ENCODE measurements around the gene RPS6KA3. TPM values are rescaled to one million over a fixed set of nuclear protein-coding genes. Genes with fewer than 3 reads are reported as not detected.

The RPS6KA3 gene
- total RNA-seq, 1 experiment from 2014 or later: 31.9 TPM

DNA sequence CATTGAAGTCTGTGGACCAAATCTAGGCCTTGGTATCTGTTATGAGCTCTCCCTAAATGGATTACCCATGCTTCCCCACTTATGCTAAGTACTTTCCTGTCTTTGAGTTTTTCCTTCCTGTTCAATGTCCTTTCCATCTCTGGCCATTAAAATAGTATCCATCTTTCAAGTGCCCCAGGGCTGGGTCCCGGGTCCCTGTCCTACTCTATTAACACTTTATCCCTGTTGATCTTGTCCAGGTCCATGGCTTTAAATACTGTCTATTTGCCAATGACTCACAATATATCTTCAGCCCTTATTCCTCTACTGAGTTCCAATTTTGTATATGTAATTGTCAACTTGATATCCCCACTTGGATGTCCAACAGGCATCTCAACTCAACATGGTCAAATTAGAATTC is 17.7 kb upstream of the RPS6KA3 start:
- Mint-ChIP-seq H3K27ac (ENCODE audit: low read depth, unreplicated experiment) (no peak overlapping the region), H3K9me3 (ENCODE audit: unreplicated experiment) (no peaks in the 10 kb centered on the region), H3K4me3 (ENCODE audit: unreplicated experiment) (no peak overlapping the region), H3K4me1 (ENCODE audit: insufficient read depth, unreplicated experiment) (no peaks in the 10 kb centered on the region), H3K36me3 (ENCODE audit: insufficient read depth, unreplicated experiment) (no peaks in the 10 kb centered on the region), H3K27me3 (ENCODE audit: insufficient read depth, unreplicated experiment) (peaks cover 59% of the 10 kb centered on the region)
- intact Hi-C loops (cut with micrococcal nuclease): no loop called here
- ChIA-PET CTCF (no interaction called here), POLR2A (no interaction called here)
- TF ChIP-seq, protein P1, sequence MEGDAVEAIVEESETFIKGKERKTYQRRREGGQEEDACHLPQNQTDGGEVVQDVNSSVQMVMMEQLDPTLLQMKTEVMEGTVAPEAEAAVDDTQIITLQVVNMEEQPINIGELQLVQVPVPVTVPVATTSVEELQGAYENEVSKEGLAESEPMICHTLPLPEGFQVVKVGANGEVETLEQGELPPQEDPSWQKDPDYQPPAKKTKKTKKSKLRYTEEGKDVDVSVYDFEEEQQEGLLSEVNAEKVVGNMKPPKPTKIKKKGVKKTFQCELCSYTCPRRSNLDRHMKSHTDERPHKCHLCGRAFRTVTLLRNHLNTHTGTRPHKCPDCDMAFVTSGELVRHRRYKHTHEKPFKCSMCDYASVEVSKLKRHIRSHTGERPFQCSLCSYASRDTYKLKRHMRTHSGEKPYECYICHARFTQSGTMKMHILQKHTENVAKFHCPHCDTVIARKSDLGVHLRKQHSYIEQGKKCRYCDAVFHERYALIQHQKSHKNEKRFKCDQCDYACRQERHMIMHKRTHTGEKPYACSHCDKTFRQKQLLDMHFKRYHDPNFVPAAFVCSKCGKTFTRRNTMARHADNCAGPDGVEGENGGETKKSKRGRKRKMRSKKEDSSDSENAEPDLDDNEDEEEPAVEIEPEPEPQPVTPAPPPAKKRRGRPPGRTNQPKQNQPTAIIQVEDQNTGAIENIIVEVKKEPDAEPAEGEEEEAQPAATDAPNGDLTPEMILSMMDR (IDR thresholded peaks at IDR 0.05; ENCODE audit: unreplicated experiment): no peak
- no peak for DNase-seq (ENCODE audit: unreplicated experiment)
- BruUV-seq (replicated peaks): no TSS peak

DNA sequence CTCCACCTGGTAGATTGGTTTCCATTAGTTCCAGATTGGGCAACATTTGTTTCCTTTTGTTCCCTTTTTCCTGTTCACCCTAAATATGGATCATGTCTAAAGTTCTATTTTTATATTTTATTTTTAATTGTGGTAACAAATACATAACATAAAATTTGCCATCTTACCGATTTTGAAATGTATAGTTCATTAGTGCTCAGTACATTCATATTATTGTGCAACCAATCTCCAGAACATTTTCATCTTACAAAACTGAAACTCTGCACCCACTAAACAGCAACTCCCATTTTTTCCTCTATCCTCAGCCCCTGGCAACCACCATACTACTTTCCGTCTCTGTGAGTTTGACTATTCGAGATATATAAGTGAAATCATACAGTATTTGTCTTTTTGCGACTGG is 14.2 kb upstream of the RPS6KA3 start:
- no peak overlapping the region for H3K4me3 Mint-ChIP-seq (ENCODE audit: unreplicated experiment)
- TF ChIP-seq, protein P1 (IDR thresholded peaks at IDR 0.05; ENCODE audit: unreplicated experiment): no peak
- intact Hi-C loops (cut with micrococcal nuclease): no loop called here
- peaks cover 57% of the 10 kb centered on the region for H3K27me3 Mint-ChIP-seq (ENCODE audit: insufficient read depth, unreplicated experiment)
- peaks cover 19% of the 10 kb centered on the region for H3K9me3 Mint-ChIP-seq (ENCODE audit: unreplicated experiment)
- BruUV-seq (replicated peaks): no TSS peak
- H3K36me3 Mint-ChIP-seq (ENCODE audit: insufficient read depth, unreplicated experiment): no peaks in the 10 kb centered on the region
- no peaks in the 10 kb centered on the region for H3K4me1 Mint-ChIP-seq (ENCODE audit: insufficient read depth, unreplicated experiment)
- ChIA-PET POLR2A (no interaction called here), CTCF (interaction anchor here (1.2 kb wide), 1 partner anchor 10 kb away, joined by 4 read pairs; no protein-coding TSS in a partner anchor)
- DNase-seq (ENCODE audit: unreplicated experiment): no peak
- no peak overlapping the region for H3K27ac Mint-ChIP-seq (ENCODE audit: low read depth, unreplicated experiment)

DNA sequence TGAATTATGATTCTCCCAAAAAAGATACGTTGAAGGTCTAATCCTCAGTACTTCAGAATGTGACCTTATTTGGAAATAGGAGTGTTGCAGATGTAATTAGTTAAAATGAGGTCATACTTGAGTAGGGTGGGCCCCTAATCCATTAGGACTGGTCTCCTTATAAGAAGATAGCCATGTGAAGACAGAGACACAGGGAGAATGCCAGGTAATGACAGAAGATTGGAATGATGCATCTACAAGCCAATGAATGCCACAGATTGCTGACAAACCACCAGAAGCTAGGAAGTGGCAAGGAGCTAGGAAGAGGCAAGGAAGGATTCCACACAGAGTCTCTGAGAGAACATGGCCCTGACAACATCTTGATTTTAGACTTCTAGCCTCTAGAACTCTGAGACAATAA is 7.4 kb upstream of the RPS6KA3 start:
- Mint-ChIP-seq H3K4me3 (ENCODE audit: unreplicated experiment) (no peak overlapping the region), H3K4me1 (ENCODE audit: insufficient read depth, unreplicated experiment) (peaks cover 10% of the 10 kb centered on the region), H3K9me3 (ENCODE audit: unreplicated experiment) (peaks cover 19% of the 10 kb centered on the region), H3K27me3 (ENCODE audit: insufficient read depth, unreplicated experiment) (peaks cover 56% of the 10 kb centered on the region), H3K36me3 (ENCODE audit: insufficient read depth, unreplicated experiment) (no peaks in the 10 kb centered on the region), H3K27ac (ENCODE audit: low read depth, unreplicated experiment) (no peak overlapping the region)
- TF ChIP-seq, protein P1 (IDR thresholded peaks at IDR 0.05; ENCODE audit: unreplicated experiment): no peak
- intact Hi-C loops (cut with micrococcal nuclease): no loop called here
- no TSS peak for BruUV-seq (replicated peaks)
- DNase-seq (ENCODE audit: unreplicated experiment): no peak
- POLR2A ChIA-PET: interaction anchor here (0.8 kb wide), 1 partner anchor 10 kb away, joined by 3 read pairs; no protein-coding TSS in a partner anchor
- CTCF ChIA-PET: no interaction called here

DNA sequence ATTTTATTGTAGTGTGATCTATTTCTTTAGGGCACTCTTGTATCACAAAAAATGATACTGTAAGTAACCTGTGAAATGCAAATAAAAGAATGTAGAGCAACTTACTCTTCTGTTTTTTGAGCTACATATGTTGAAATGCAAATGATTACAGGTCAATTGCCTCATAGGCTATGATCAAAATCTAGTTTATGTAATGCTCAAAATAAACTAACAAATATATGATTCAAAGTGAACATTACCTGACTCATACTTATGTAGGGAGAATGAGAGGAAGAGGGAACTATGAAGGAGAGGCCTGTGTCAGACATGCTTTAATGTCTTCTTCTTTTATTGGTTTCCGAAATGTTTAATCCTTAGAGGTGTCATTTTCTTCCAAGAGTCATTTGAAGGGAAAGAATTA is 5.0 kb upstream of the RPS6KA3 start:
- intact Hi-C loops (cut with micrococcal nuclease): loop anchor here (2.0 kb wide), 1 partner anchor 107 kb away; no protein-coding TSS in a partner anchor
- no peak overlapping the region for H3K4me3 Mint-ChIP-seq (ENCODE audit: unreplicated experiment)

More for the DNA sequence above, 5.0 kb upstream of the RPS6KA3 start:
- no peaks in the 10 kb centered on the region for H3K36me3 Mint-ChIP-seq (ENCODE audit: insufficient read depth, unreplicated experiment)
- no TSS peak for BruUV-seq (replicated peaks)
- peaks cover 10% of the 10 kb centered on the region for H3K4me1 Mint-ChIP-seq (ENCODE audit: insufficient read depth, unreplicated experiment)
- POLR2A ChIA-PET: interaction anchor here (0.7 kb wide), 1 partner anchor 129 kb away, joined by 3 read pairs; no protein-coding TSS in a partner anchor
- TF ChIP-seq, protein P1 (IDR thresholded peaks at IDR 0.05; ENCODE audit: unreplicated experiment): no peak
- no peak overlapping the region for H3K27ac Mint-ChIP-seq (ENCODE audit: low read depth, unreplicated experiment)
- peaks cover 43% of the 10 kb centered on the region for H3K27me3 Mint-ChIP-seq (ENCODE audit: insufficient read depth, unreplicated experiment)
- CTCF ChIA-PET: no interaction called here
- peak; percentile 28 for DNase-seq (ENCODE audit: unreplicated experiment)
- peaks cover 6% of the 10 kb centered on the region for H3K9me3 Mint-ChIP-seq (ENCODE audit: unreplicated experiment)

Measured in MCF 10A (cell line).